CD4-positive, alpha-beta T cell treated with Interleukin-17A for 1 hour (primary cell): ENCODE data around the gene PDE7B.
"Not testable (repeated sequence)": the region's sequence is repeated elsewhere in the genome, so short reads cannot be mapped to it uniquely, and the experiment has no call there.

ENCODE experiments used
- DNase-seq: peaks from one replicate; pipeline ENCODE4 v3.0.0-alpha.2; 2020

The PDE7B gene

GRCh38 chr6:136114661-136115060 lies 263.2 kb downstream of the PDE7B start:
- no peak for DNase-seq

GRCh38 chr6:136115941-136116340 lies 264.4 kb downstream of the PDE7B start:
- DNase-seq: no peak

GRCh38 chr6:136117081-136117480 lies 265.6 kb downstream of the PDE7B start:
- no peak for DNase-seq

GRCh38 chr6:136118787-136119186 lies 267.3 kb downstream of the PDE7B start:
- DNase-seq: no peak

- DNase-seq: no peak
Observed at GRCh38 chr6:136123468-136123867, 272.0 kb downstream of the PDE7B start.

- DNase-seq: no peak
Observed at GRCh38 chr6:136125585-136125984, 274.1 kb downstream of the PDE7B start.

GRCh38 chr6:136127873-136128272 lies 276.4 kb downstream of the PDE7B start:
- DNase-seq: no peak

GRCh38 chr6:136129365-136129764 lies 277.9 kb downstream of the PDE7B start:
- DNase-seq: no peak

GRCh38 chr6:136134268-136134667 lies 282.8 kb downstream of the PDE7B start:
- DNase-seq: no peak

GRCh38 chr6:136134751-136135150 lies 283.2 kb downstream of the PDE7B start:
- no peak for DNase-seq

- DNase-seq: no peak
Observed at GRCh38 chr6:136136274-136136673, 284.8 kb downstream of the PDE7B start.

GRCh38 chr6:136137008-136137692 lies 285.6 kb downstream of the PDE7B start:
- no peak for DNase-seq

GRCh38 chr6:136137739-136138402 lies 286.4 kb downstream of the PDE7B start:
- DNase-seq: no peak

- not testable (repeated sequence) for DNase-seq
Observed at GRCh38 chr6:136139111-136139510, 287.6 kb downstream of the PDE7B start.

- DNase-seq: no peak
Observed at GRCh38 chr6:136144251-136145023, 292.9 kb downstream of the PDE7B start.

GRCh38 chr6:136146130-136146529 lies 294.6 kb downstream of the PDE7B start:
- no peak for DNase-seq

- DNase-seq: no peak
Observed at GRCh38 chr6:136147342-136147741, 295.8 kb downstream of the PDE7B start.

GRCh38 chr6:136148051-136148450 lies 296.6 kb downstream of the PDE7B start:
- no peak for DNase-seq

- no peak for DNase-seq
Observed at GRCh38 chr6:136148523-136148922, 297.0 kb downstream of the PDE7B start.

GRCh38 chr6:136149311-136149710 lies 297.8 kb downstream of the PDE7B start:
- DNase-seq: no peak

- no peak for DNase-seq
Observed at GRCh38 chr6:136150961-136151360, 299.5 kb downstream of the PDE7B start.

- no peak for DNase-seq
Observed at GRCh38 chr6:136153707-136154375, 302.3 kb downstream of the PDE7B start.

- DNase-seq: no peak
Observed at GRCh38 chr6:136155191-136155590, 303.7 kb downstream of the PDE7B start.
